A673 (cell line): ENCODE measurements around the gene TBC1D22A. TPM values are rescaled to one million over a fixed set of nuclear protein-coding genes. Genes with fewer than 3 reads are reported as not detected.

Experiments used
- BruUV-seq: library from RNA; stranded (reverse); fragments of 400-500 nt; replicated peaks from 2 replicates; lab custom pipeline; 2021; lab: Mats Ljungman, UMichigan
- CTCF ChIA-PET: fragments of 300-600 bp; sonication (Branson Sonifier 250); formaldehyde crosslinking; loops from one replicate; lab custom pipeline; 2022; ENCODE audit warnings: antibody characterized with exemption; lab: Charles Lee
- POLR2A ChIA-PET: fragments of 300-600 bp; sonication (Branson Sonifier 250); formaldehyde crosslinking; loops from one replicate; lab custom pipeline; 2022; ENCODE audit warnings: antibody characterized with exemption; ENCODE audit not compliant: low non-redundant PET; lab: Charles Lee
- DNase-seq: peaks from one replicate; pipeline ENCODE4 v3.0.0-alpha.2; 2015; ENCODE audit warnings: low spot score
- H3K27ac ChIP-seq: fragments of 200-600 bp; sonication (generic); 2 replicates; pipeline ENCODE4 v1.5.1; 2016; ENCODE audit warnings: mixed run types, low read depth, mild to moderate bottlenecking, mixed read lengths, antibody characterized with exemption, low read length; ENCODE audit not compliant: poor library complexity, severe bottlenecking
- H3K27me3 ChIP-seq: fragments of 200-600 bp; sonication (generic); replicated peaks from 2 replicates; pipeline ENCODE4 v1.6.1; 2017; ENCODE audit warnings: mixed run types, low read depth, mild to moderate bottlenecking, mixed read lengths, antibody characterized with exemption, low read length; ENCODE audit not compliant: insufficient read depth, poor library complexity
- H3K36me3 ChIP-seq: fragments of 200-600 bp; sonication (generic); 2 replicates; pipeline ENCODE4 v1.6.1; 2016; ENCODE audit warnings: mixed run types, mild to moderate bottlenecking, mixed read lengths, antibody characterized with exemption, low read length; ENCODE audit not compliant: insufficient read depth, poor library complexity, severe bottlenecking
- H3K4me1 ChIP-seq: fragments of 200-600 bp; sonication (generic); 2 replicates; pipeline ENCODE4 v1.6.1; 2017; ENCODE audit warnings: mixed run types, mild to moderate bottlenecking, mixed read lengths, antibody characterized with exemption, low read length; ENCODE audit not compliant: insufficient read depth, poor library complexity, severe bottlenecking
- H3K4me3 ChIP-seq: fragments of 200-600 bp; sonication (generic); 2 replicates; pipeline ENCODE4 v1.5.1; 2016; ENCODE audit warnings: low read depth, mixed run types, mild to moderate bottlenecking, mixed read lengths, low read length; ENCODE audit not compliant: poor library complexity, severe bottlenecking
- H3K9me3 ChIP-seq: fragments of 200-600 bp; sonication (generic); 2 replicates; pipeline ENCODE4 v1.6.1; 2016; ENCODE audit warnings: mixed run types, low read depth, mild to moderate bottlenecking, mixed read lengths, antibody characterized with exemption, low read length; ENCODE audit not compliant: poor library complexity, severe bottlenecking
- EZH2 ChIP-seq: fragments of 200-600 bp; sonication (generic); IDR thresholded peaks from 2 replicates; pipeline ENCODE4 v1.6.1; 2017; ENCODE audit warnings: borderline replicate concordance, low read depth, mild to moderate bottlenecking, mixed read lengths, antibody characterized with exemption, low read length; ENCODE audit not compliant: poor library complexity, severe bottlenecking
- intact Hi-C: fragments of 100-400 bp; cut with micrococcal nuclease; formaldehyde crosslinking; loops from one replicate; pipeline ENCODE4 v1.10.0; 2022; ENCODE audit not compliant: unreplicated experiment
- total RNA-seq: library from RNA; stranded (reverse); gene quantifications from 2 replicates; pipeline ENCODE4 v1.2.3, GENCODE V29; 2021
- TF ChIP-seq, protein P1 (sequence below): fragments of 300-800, 200-600 bp; sonication (generic); conservative IDR thresholded peaks from 2 replicates; pipeline ENCODE4 v1.5.1; 2017; ENCODE audit warnings: low read depth, mild to moderate bottlenecking, antibody characterized with exemption, low read length, moderate library complexity, mixed read lengths

TBC1D22A gene
- total RNA-seq, 1 experiment from 2014 or later: 22.5 TPM

DNA sequence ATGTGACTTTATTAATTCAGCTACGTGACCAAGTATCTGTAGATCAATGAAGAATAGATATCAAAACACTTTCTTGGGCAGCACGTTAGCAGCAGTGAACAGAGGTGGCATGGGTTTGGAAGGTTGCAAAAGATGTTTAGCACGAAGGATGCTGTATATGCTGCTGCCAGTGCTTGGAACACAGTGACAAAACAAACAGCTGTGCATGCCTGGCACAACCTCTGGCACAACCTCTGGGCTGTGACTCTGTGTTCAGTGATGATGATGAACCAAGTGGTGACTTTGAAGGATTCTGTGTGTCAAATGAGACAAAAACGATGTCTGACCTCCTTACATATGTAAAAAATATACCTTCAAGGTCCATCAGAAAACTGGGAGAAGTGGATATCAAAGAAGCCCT lies 104.7 kb downstream of the TBC1D22A start:
- DNase-seq: no peak
- intact Hi-C loops: no loop called here
- Histone ChIP-seq H3K36me3 (no peaks in the 10 kb centered on the region), H3K27ac (no peak overlapping the region), H3K9me3 (peaks cover 15% of the 10 kb centered on the region), H3K4me3 (no peak overlapping the region), H3K27me3 (no peaks in the 10 kb centered on the region), H3K4me1 (no peaks in the 10 kb centered on the region)
- TF ChIP-seq, protein P1, sequence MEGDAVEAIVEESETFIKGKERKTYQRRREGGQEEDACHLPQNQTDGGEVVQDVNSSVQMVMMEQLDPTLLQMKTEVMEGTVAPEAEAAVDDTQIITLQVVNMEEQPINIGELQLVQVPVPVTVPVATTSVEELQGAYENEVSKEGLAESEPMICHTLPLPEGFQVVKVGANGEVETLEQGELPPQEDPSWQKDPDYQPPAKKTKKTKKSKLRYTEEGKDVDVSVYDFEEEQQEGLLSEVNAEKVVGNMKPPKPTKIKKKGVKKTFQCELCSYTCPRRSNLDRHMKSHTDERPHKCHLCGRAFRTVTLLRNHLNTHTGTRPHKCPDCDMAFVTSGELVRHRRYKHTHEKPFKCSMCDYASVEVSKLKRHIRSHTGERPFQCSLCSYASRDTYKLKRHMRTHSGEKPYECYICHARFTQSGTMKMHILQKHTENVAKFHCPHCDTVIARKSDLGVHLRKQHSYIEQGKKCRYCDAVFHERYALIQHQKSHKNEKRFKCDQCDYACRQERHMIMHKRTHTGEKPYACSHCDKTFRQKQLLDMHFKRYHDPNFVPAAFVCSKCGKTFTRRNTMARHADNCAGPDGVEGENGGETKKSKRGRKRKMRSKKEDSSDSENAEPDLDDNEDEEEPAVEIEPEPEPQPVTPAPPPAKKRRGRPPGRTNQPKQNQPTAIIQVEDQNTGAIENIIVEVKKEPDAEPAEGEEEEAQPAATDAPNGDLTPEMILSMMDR: no peak
- TF ChIP-seq EZH2: no peak
- ChIA-PET CTCF (no interaction called here), POLR2A (no interaction called here)
- no TSS peak for BruUV-seq

DNA sequence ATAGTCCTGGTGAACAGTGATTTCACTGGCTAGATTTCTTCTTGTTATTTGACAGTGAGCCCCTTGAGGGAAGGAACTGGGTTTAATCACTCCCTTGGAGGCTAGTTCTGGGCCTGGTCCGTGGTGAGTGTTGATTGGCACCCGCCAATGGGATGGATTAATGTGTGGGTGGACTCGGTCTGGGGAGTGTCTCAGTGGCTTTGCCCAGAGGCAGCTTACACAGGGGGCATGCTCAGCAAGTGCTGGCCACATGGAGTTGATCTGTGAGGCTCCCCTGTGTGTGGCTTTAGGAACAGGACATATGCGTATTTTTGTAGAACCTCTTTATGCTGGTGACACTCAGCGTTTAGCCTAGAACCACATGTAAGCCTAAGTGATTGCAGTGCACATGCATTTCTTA lies 106.9 kb downstream of the TBC1D22A start:
- BruUV-seq: no TSS peak
- ChIA-PET POLR2A (no interaction called here), CTCF (no interaction called here)
- H3K27me3 ChIP-seq: no peaks in the 10 kb centered on the region
- peaks cover 22% of the 10 kb centered on the region for H3K9me3 ChIP-seq
- DNase-seq: no peak
- H3K36me3 ChIP-seq: no peaks in the 10 kb centered on the region
- intact Hi-C loops: no loop called here
- no peak overlapping the region for H3K27ac ChIP-seq
- no peak overlapping the region for H3K4me3 ChIP-seq
- no peaks in the 10 kb centered on the region for H3K4me1 ChIP-seq
- TF ChIP-seq, protein P1: no peak
- no peak for TF ChIP-seq EZH2

DNA sequence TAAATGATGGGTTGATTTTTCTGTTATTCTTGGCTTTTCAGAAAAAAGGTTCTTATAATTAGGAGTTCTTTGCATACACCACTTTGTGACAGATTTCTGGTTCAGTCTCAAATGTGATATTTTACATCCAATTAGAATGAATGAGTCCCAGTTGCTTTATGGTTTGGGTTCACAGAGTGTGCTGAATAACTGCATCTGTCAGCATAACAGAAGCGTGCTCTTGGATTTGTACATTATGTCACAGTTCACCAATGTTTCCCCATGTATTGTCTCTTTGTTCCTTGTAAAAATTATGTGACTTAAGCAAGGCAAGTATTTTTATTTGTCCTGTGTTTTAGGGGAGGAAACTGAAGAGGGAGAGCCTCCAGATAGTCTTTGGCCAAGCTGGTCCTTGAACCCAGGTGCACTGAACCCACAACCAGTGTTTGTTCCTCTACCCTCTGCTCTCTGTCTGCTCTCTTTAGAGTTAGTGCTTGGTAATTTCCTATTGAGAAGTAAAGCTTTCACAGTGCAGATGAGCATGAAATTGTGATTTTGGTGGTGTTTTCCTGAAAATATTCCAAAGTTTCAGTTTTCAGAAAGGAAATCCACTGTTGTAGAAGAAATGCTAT lies 107.5 kb downstream of the TBC1D22A start:
- no peak overlapping the region for H3K4me3 ChIP-seq
- TF ChIP-seq EZH2: no peak
- TF ChIP-seq, protein P1: no peak
- POLR2A ChIA-PET: no interaction called here
- H3K4me1 ChIP-seq: no peaks in the 10 kb centered on the region
- no peaks in the 10 kb centered on the region for H3K27me3 ChIP-seq
- no TSS peak for BruUV-seq
- intact Hi-C loops: no loop called here
- peaks cover 22% of the 10 kb centered on the region for H3K9me3 ChIP-seq
- DNase-seq: no peak
- CTCF ChIA-PET: no interaction called here
- no peak overlapping the region for H3K27ac ChIP-seq
- H3K36me3 ChIP-seq: no peaks in the 10 kb centered on the region
